Smooth muscle cell (in vitro differentiated cells): Measurements from ENCODE around the gene SET. TPM values are rescaled to one million over a fixed set of nuclear protein-coding genes. Genes with fewer than 3 reads are reported as not detected.
"Not testable (repeated sequence)": the region's sequence is repeated elsewhere in the genome, so short reads cannot be mapped to it uniquely, and the experiment has no call there.

Source experiments
- DNase-seq: peaks from one replicate; lab custom pipeline; 2025; ENCODE audit not compliant: unreplicated experiment; lab: John Stamatoyannopoulos, UW
- H2AFZ ChIP-seq: fragments of 200-600 bp; sonication (generic); 2 replicates; pipeline ENCODE4 v1.6.0; 2016; ENCODE audit warnings: antibody characterized with exemption, low read depth, mild to moderate bottlenecking
- H3F3A ChIP-seq: fragments of 200-600 bp; sonication (generic); 2 replicates; pipeline ENCODE4 v1.6.0; 2017; ENCODE audit warnings: antibody characterized with exemption, low read depth
- H3K27ac ChIP-seq: fragments of 200-600 bp; sonication (generic); 2 replicates; pipeline ENCODE4 v1.5.1; 2016; ENCODE audit warnings: low read depth, mild to moderate bottlenecking
- H3K27me3 ChIP-seq: fragments of 200-600 bp; sonication (generic); 2 replicates; pipeline ENCODE4 v1.6.1; 2016; ENCODE audit warnings: low read depth, mild to moderate bottlenecking
- H3K36me3 ChIP-seq: fragments of 200-600 bp; sonication (generic); 2 replicates; pipeline ENCODE4 v1.5.1; 2016; ENCODE audit warnings: low read depth
- H3K4me1 ChIP-seq: fragments of 200-600 bp; sonication (generic); 2 replicates; pipeline ENCODE4 v1.5.1; 2016; ENCODE audit warnings: low read depth
- H3K4me2 ChIP-seq: fragments of 200-600 bp; sonication (generic); 2 replicates; pipeline ENCODE4 v1.6.0; 2016; ENCODE audit warnings: mild to moderate bottlenecking
- H3K4me3 ChIP-seq: fragments of 200-600 bp; sonication (generic); 2 replicates; pipeline ENCODE4 v1.5.1; 2016; ENCODE audit warnings: mild to moderate bottlenecking
- H3K79me2 ChIP-seq: fragments of 200-600 bp; sonication (generic); 2 replicates; pipeline ENCODE4 v1.6.0; 2016; ENCODE audit warnings: low read depth, mild to moderate bottlenecking
- H3K9ac ChIP-seq: fragments of 200-600 bp; sonication (generic); 2 replicates; pipeline ENCODE4 v1.6.0; 2016; ENCODE audit warnings: low read depth
- H3K9me3 ChIP-seq: fragments of 200-600 bp; sonication (generic); replicated peaks from 2 replicates; pipeline ENCODE4 v1.5.1; 2016; ENCODE audit warnings: low read depth
- H4K20me1 ChIP-seq: fragments of 200-600 bp; sonication (generic); 2 replicates; pipeline ENCODE4 v1.6.0; 2016; ENCODE audit warnings: low read depth
- WGBS: methylation state at CpG from one replicate; pipeline ENCODE4 v1.1.7; 2016; ENCODE audit warnings: low lambda C conversion rate; 5-methylcytosine and 5-hydroxymethylcytosine counted together
- polyA plus RNA-seq: library from polyadenylated mRNA; unstranded; fragments of >200 nt; fragmentation: Nextera tagmentation; extraction: Ambion mirVana; gene quantifications from 2 replicates; pipeline ENCODE4 v1.2.1, GENCODE V29; 2016
- total RNA-seq: library from RNA; depleted of rRNA; stranded (reverse); fragments of >200 nt; gene quantifications from 2 replicates; pipeline ENCODE4 v1.2.3, GENCODE V29; 2014
- TF ChIP-seq, protein P1 (sequence below): fragments of 200-600 bp; sonication (generic); IDR thresholded peaks from 2 replicates; pipeline ENCODE4 v1.5.1; 2017; ENCODE audit warnings: borderline replicate concordance, mild to moderate bottlenecking, antibody characterized with exemption; ENCODE audit not compliant: insufficient read depth, poor library complexity, severe bottlenecking

SET gene
- total and polyA plus RNA-seq, 2 experiments from 2014 or later = 162 to 262 TPM

DNA sequence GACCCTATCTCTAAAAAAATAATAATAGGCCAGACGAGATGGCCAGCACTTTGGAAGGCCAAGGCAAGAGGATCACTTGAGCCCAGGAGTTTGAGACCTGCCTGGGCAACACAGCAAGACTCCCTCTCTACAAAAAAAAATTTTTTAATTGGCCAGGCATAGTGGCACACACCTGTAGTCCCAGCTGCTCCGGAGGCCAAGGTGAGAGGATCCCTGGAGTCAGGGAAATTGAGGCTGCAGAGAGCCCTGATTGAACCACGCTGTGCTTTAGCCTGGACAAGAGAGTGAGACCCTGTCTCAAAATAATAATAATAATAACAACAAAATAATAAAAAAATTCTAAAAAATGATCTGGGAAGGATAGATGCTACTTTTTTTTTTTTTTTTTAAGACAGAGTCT is 31.2 kb upstream of the SET start:
- Histone ChIP-seq H3K4me1 (no peaks in the 10 kb centered on the region), H3K27ac (peak overlapping the region; percentile 96), H3K79me2 (peaks cover 7% of the 10 kb centered on the region), H3F3A (peaks cover 5% of the 10 kb centered on the region), H3K9me3 (no peaks in the 10 kb centered on the region), H3K4me3 (no peak overlapping the region), H3K27me3 (no peaks in the 10 kb centered on the region), H3K9ac (no peak overlapping the region), H3K4me2 (no peak overlapping the region), H2AFZ (no peak overlapping the region), H4K20me1 (no peaks in the 10 kb centered on the region), H3K36me3 (no peaks in the 10 kb centered on the region)
- TF ChIP-seq, protein P1, sequence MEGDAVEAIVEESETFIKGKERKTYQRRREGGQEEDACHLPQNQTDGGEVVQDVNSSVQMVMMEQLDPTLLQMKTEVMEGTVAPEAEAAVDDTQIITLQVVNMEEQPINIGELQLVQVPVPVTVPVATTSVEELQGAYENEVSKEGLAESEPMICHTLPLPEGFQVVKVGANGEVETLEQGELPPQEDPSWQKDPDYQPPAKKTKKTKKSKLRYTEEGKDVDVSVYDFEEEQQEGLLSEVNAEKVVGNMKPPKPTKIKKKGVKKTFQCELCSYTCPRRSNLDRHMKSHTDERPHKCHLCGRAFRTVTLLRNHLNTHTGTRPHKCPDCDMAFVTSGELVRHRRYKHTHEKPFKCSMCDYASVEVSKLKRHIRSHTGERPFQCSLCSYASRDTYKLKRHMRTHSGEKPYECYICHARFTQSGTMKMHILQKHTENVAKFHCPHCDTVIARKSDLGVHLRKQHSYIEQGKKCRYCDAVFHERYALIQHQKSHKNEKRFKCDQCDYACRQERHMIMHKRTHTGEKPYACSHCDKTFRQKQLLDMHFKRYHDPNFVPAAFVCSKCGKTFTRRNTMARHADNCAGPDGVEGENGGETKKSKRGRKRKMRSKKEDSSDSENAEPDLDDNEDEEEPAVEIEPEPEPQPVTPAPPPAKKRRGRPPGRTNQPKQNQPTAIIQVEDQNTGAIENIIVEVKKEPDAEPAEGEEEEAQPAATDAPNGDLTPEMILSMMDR = no peak
- whole genome bisulfite sequencing = 96% methylated on average over 3 of the region's 3 CpGs
- no peak for DNase-seq

DNA sequence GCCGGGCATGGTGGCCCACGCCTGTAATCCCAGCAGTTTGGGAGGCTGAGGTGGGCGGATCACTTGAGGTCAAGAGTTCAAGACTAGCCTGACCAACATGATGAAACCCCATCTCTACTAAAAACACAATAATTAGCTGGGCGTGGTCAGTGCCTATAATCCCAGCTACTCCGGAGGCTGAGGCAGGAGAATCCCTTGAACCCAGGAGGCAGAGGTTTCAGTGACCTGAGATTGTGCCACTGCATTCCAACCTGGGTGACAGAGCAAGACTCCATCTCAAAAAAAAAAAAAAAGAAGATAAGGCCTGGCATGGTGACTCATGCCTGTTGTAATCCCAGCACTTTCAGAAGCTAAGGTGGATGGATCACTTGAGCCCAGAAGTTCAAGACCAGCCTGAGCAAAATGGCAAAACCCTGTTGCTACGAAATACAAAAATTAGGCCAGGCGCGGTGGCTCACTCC is 22.5 kb upstream of the SET start:
- DNase-seq, H3K27ac ChIP-seq: not testable (repeated sequence)

DNA sequence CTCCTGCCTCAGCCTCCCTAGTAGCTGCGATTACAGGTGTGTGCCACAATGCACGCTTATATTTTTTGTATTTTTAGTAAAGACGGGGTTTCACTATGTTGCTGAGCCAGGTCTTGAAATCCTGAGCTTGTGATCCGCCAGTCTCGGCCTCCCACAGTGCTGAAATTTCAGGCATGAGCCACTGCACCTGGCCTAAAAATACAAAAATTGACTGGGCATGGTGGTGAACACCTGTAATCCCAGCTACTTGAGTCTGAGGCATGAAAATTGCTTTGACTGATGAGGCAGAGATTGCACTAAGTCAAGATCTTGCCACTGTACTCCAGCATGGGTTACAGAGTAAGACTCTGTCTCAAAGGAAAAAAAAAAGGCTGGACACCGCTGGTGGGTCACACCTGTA is 19.2 kb upstream of the SET start:
- Histone ChIP-seq H3K79me2 (no peaks in the 10 kb centered on the region), H3K9ac (no peak overlapping the region), H3K9me3 (no peaks in the 10 kb centered on the region), H3K4me2 (no peak overlapping the region), H3K36me3 (no peaks in the 10 kb centered on the region), H4K20me1 (no peaks in the 10 kb centered on the region), H3K4me1 (no peaks in the 10 kb centered on the region), H3K27ac (no peak overlapping the region), H3K27me3 (no peaks in the 10 kb centered on the region), H3F3A (no peaks in the 10 kb centered on the region), H3K4me3 (no peak overlapping the region), H2AFZ (no peak overlapping the region)
- no peak for DNase-seq
- 95% methylated on average over 6 of the region's 6 CpGs for WGBS
- TF ChIP-seq, protein P1 = no peak

More for the DNA sequence above, 22.5 kb upstream of the SET start:
- H3F3A ChIP-seq, H3K9me3 ChIP-seq, H3K27me3 ChIP-seq, H4K20me1 ChIP-seq, H2AFZ ChIP-seq, H3K4me1 ChIP-seq, H3K79me2 ChIP-seq, H3K36me3 ChIP-seq, H3K4me3 ChIP-seq, H3K9ac ChIP-seq, H3K4me2 ChIP-seq: not testable (repeated sequence)
- 90% methylated on average over 8 of the region's 8 CpGs for WGBS

DNA sequence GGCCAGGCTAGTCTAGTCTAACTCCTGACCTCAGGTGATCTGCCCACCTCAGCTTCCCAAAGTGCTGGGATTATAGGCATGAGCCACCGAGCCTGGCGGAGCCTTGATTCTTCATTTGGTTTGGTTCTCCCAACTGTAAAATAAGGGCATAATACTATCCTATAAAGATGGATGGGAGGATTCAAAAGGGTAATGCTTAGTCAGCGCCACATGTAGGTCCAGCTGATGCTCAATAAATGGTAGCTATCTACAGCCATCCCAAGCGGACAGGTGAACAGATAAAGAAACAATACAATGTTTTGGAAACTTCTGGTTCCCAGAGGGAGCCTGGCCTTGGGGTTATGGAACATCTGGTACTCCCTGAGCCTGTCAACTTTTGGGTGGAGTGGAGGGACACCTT is 13.6 kb upstream of the SET start:
- DNase-seq = no peak
- no peak overlapping the region for H3K4me3 ChIP-seq
- H2AFZ ChIP-seq = no peak overlapping the region
- no peaks in the 10 kb centered on the region for H3K79me2 ChIP-seq
- TF ChIP-seq, protein P1 = no peak
- H3K4me1 ChIP-seq = no peaks in the 10 kb centered on the region
- no peaks in the 10 kb centered on the region for H3K36me3 ChIP-seq
- no peaks in the 10 kb centered on the region for H3F3A ChIP-seq
- 99% methylated on average over 4 of the region's 4 CpGs for WGBS
- H4K20me1 ChIP-seq = no peaks in the 10 kb centered on the region
- H3K9ac ChIP-seq = no peak overlapping the region
- no peaks in the 10 kb centered on the region for H3K27me3 ChIP-seq
- no peak overlapping the region for H3K27ac ChIP-seq
- H3K9me3 ChIP-seq = no peaks in the 10 kb centered on the region
- no peak overlapping the region for H3K4me2 ChIP-seq
